Epithelial cell of alveolus of lung (primary cell): ENCODE measurements around the gene PAK5. TPM values are rescaled to one million over a fixed set of nuclear protein-coding genes. Genes with fewer than 3 reads are reported as not detected.

Experiments used
- total RNA-seq: library from RNA; depleted of rRNA; stranded (reverse); fragments of >200 nt; gene quantifications from 2 replicates; pipeline ENCODE4 v1.2.1, GENCODE V29; 2015

The PAK5 gene
- not detected in 2 replicates for total RNA-seq

GRCh38 chr20:9838378-9839295, at the start of gene PAK5:
TSS of gene PAK5 (minus strand) at chr20:9839076. CDS start at chr20:9644328, 194,748 bp downstream.

GRCh38 chr20:9514461-9515213, 324.2 kb downstream of the PAK5 start, which contains the start of gene LAMP5:
TSS of gene LAMP5 (plus strand) at chr20:9514590. CDS start at chr20:9514853, 263 bp downstream.

Other genes starting within 250 kb of the PAK5 start
- gene ANKEF1, start 195.9 kb upstream of the PAK5 start, total RNA-seq, result 0.52 and 0.72 TPM in 2 replicates